GM08714 (cell line): Measurements from ENCODE around the gene ABI1.
A peak's percentile ranks its signal among the peaks of the same experiment; 100 is the strongest.
"Not testable (repeated sequence)": the region's sequence is repeated elsewhere in the genome, so short reads cannot be mapped to it uniquely, and the experiment has no call there.

Experiments used
- H3K4me3 ChIP-seq: fragments of 200-500 bp; sonication (Bioruptor generic); 2 replicates; pipeline ENCODE4 v1.5.1; 2014; ENCODE audit warnings: mild to moderate bottlenecking, low read length, inconsistent platforms
- ZNF274 ChIP-seq: IDR thresholded peaks from 2 replicates; pipeline ENCODE4 v1.6.1; 2012; ENCODE audit warnings: mild to moderate bottlenecking, low read depth, low read length

The ABI1 gene

DNA sequence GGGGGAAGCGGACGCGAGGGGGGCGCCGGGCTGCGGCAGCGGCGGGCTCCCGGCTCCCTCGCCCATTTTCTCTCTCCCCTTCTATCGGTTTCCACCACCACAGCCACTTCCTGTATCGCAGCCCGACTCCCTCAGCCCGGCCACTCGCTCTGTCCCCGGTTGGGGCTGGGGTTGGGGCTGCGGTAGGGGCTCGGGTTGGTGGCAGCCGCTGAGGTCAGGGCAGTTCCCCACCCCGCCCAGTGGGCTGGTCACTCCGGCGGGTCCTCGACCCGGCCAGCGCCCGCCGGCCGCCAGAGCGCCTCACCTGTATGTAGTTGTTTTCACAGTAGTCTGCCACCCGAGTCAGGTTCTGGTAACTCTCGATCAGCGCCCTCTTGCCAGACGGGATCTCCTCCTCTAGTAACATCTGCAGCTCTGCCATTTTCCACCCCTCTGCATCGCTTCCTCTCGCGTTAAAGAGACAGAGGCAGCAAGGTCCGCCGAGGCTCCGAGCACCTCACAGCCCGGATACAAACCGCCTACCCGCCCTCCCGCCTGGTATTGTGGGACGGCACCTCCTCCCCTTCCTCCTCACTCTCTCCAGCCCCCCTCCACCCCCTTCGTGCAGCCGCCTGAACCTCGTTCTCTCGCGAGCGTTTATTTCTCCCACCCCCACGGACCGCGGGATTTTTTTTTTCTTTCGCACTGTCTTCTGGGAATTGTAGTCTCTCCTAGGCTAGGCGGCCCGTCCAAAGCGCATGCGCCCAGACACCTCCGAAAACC is at the start of gene ABI1:
TSS of gene ABI1 (minus strand) at position 516 of the 762 bp plus-strand sequence. CDS start at position 421, 95 bp downstream.
- TF ChIP-seq ZNF274, result no peak
- peak within 1 kb of the TSS; percentile 73 for H3K4me3 ChIP-seq

DNA sequence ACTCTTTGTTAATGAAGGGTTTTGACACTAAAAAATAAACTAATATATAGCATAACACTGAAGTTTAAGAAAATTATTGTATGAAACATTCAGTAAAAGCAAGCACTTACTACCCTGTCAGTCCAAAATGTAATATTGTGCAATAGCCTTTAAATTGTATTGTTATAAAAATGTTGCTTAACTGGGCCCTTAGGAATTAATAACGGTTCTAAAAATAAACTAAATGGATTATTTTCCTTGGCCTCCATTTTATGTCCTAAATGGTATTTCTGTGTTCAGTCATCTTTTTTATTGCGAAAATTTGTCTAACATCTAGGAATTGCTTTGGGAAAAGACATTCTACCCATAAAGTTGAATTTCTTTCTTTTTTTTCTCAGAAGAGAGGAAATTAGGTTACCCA is 49.0 kb upstream of the ABI1 start:
- no peak overlapping the region for H3K4me3 ChIP-seq
- TF ChIP-seq ZNF274, result no peak

DNA sequence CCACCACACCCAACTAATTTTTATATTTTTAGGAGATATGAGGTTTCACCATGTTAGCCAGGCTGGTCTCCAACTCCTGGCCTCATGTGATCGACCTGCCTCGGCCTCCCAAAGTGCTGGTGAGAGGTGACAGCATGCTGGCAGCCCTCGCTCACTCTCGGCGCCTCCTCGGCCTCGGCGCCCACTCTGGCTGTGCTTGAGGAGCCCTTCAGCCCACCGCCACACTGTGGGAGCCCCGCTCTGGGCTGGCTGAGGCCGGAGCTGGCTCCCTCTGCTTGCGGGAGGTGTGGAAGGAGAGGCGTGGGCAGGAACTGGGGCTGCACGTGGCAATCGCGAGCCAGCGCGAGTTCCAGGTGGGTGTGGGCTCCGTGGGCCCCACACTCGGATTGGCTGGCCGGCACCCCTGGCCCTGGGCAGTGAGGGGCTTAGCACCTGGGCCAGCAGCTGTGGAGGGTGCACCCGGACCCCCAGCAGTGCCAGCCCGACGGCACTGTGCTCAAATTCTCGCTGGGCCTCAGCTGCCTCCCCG is 44.6 kb upstream of the ABI1 start:
- not testable (repeated sequence) for H3K4me3 ChIP-seq

DNA sequence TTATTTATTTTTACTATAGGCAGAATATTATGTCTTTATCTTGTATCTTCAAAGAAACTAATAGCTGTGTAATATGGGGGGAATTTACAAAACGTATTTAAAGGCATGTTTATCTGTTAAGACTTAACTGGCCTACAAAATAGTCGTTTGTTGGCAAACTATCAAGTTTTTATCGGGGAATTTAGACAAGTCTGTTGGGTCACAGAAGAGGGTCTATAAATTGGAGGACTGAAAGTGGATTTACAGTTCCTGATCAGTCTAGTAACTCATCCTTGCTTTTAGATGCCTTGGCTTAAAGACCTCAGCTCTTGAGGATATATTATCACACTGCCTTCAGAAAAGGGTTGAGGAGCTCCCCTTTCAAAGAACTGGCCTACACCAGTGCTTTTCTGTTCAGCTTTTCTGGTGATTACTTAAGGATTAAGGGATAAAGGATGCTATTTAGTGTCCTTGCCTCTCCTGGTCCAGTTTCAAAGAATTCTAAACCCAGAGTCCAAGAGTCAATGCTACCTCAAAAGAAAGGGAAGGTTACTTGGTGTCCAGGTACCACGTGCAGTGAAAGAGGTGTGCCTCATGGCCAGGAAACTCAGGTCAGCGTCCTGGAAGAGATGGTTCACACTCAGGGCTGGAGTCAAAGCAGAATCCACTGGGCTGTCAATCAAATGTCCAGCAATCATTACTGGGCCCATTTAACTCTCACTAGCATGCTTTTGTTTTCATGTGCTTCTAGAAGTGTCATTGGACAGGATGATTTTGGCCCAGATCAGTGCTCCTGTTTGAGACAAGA is 42.9 kb upstream of the ABI1 start:
- no peak overlapping the region for H3K4me3 ChIP-seq
- TF ChIP-seq ZNF274, result no peak

DNA sequence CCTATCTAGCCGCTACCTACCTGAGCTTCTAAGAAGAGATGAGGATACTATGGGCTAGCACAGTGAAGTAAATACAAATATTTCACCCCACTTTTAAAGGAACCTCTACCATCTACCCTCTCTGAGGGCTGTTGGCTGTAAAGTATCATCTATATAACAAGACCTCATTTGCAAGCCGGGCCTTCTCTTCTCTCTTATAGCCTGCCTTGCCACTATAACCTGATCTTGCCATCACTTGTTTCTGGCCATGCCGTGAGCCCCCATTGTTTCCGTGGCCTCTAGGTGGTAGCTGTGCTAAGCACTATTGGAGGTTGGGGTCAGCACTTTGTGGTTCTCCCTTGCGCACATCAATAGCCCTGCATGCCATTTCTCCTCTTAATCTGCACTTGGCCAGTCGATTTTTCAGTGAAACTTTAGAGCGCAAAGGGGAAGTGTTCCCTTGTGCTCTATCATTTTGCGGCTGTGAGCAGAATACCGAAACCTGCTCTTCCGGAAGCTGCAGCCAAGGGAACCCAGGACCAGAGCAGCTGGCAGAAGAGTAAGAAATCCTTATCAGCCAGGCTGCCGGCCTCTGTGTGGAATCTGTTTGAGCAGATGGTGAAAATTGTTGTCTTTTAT is 31.7 kb upstream of the ABI1 start:
- H3K4me3 ChIP-seq, result not testable (repeated sequence)

DNA sequence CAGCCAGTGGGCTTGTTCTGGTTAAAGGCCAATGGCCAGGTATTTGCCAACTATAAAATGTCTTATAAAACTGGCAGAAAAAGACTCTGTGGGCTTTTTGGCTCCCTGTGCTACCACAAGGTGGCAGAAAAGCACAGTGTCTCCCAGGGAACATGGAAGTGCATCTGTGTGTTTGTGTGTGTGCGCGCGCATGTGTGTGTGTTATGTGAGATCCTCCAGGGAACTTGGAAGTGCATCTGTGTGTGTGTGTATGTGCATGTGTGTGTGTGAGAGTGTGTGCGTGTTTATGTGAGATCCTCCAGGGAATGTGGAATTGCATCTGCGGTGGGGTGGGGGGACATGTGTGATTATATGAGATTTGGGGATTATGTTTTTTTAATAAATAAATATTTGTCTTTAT is 30.2 kb upstream of the ABI1 start:
- H3K4me3 ChIP-seq, result no peak overlapping the region
- TF ChIP-seq ZNF274, result no peak

DNA sequence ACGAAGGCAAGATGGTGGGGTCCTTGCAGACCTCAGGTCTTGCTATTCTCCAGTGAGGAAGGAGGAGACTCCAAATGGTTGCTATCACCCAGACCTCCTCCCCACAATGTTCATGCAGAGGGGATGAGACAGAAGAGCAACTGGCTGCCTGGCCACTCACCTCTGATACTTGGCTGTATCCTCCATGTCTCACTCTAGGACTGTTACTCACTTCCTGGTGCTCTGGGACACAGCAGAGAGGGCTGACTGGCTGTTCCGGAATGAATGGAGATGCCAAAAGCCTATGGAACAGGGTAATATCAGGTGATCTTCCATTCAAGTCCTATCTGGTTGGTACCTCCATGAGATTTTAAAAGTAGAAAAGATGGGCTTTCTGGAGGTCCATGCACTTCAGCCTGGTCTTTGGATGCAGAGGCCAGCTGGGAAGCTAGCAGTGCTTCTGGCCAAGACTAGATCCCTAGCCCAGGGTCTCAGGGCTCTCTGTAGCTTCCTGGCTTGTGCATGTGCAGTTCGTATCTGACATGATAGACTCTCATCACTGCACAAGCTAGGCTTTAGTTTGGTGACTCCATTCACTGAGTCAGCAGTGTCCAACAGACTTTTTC is 27.0 kb upstream of the ABI1 start:
- H3K4me3 ChIP-seq, result no peak overlapping the region
- TF ChIP-seq ZNF274, result no peak

DNA sequence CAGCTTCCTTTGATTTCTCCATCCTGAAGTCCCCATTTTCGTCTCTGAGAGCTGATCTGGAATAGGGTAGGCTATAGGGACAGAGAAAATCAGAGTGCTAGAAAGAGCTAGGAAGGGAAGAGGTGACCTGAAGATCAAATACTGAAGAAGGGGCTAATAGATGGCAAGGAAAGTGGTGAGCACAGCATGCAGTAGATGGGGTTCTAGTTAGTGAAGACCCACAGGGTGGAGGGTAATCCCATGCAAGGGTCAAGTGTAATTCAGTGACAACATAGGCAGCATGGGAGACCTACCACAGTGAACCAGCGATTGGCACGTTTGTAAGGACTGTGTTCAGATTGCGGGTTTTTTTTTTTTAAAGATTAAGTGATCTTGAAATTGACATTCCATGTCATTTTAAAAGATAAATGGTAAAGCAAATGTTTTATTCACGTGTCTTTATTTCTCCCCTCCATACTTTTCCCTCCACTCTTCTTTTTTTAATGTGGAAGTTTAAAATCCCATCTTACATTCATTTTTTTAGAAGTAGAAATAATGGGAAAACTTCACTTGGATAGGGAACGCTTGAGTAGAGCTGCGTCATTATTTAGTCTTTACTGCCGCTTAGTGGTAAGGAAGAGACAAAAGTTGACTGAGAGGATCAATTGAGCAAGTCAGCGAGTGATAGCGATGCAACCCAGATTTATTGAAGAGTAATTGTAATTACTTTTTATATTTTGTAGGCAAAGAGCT is 21.0 kb upstream of the ABI1 start:
- no peak for TF ChIP-seq ZNF274
- no peak overlapping the region for H3K4me3 ChIP-seq

DNA sequence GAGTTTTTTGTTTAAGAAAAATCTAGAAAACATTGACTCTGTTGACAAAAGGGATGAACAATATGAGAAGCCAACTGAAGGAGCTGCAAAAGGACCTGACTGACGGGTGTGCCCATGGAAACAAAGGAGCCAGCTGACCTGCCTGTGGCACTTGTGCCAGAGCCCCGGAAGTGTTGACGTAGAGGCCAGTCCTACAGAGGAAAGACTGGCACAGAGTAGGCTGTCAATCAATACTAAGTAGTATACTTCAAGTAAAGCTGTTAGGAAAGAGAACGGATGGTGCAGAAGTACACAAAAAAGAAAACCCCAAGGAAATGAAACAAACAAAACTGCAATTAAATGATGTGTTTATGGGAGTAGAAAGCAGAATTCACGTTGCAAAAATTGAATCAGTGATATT is 19.0 kb upstream of the ABI1 start:
- TF ChIP-seq ZNF274, result no peak
- H3K4me3 ChIP-seq, result no peak overlapping the region

DNA sequence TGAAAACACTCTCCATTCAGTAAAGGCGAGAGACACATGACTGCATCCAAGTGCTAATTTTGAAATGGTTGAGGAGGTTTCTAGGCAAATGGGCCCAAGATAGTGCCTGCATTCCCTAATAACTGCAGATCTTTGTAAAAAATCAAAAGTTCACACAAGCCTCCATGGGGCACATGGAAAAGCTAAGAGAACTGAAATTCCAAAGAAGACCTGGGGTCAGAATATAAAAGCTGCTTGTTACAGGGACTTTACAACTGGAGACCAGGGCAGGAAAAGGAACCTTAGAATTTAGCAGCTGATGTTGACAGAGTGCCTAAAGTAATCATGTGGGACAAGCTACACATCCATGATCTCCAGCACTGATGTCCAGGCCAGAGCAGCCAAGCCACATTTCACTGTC is 10.0 kb upstream of the ABI1 start:
- no peak overlapping the region for H3K4me3 ChIP-seq
- TF ChIP-seq ZNF274, result no peak

DNA sequence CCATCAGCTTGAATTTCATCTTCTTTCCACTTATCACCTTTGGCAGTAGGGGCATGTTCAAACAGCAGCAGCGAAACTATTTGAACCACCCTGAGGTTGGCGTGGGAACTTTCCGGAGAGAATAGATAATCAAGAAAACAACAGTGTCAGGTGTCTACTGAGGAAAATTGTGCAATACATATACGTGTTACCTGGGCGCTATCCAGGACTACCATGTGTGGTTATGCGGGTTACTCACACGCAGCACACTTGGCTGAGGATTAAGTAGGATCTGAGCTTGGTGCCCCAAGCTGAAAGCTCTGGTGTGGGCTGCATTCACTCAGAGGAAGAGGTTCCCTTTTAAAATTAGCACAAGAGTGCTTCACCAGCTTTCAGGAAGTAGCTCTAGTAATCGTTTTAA is 8.8 kb upstream of the ABI1 start:
- TF ChIP-seq ZNF274, result no peak
- no peak overlapping the region for H3K4me3 ChIP-seq

DNA sequence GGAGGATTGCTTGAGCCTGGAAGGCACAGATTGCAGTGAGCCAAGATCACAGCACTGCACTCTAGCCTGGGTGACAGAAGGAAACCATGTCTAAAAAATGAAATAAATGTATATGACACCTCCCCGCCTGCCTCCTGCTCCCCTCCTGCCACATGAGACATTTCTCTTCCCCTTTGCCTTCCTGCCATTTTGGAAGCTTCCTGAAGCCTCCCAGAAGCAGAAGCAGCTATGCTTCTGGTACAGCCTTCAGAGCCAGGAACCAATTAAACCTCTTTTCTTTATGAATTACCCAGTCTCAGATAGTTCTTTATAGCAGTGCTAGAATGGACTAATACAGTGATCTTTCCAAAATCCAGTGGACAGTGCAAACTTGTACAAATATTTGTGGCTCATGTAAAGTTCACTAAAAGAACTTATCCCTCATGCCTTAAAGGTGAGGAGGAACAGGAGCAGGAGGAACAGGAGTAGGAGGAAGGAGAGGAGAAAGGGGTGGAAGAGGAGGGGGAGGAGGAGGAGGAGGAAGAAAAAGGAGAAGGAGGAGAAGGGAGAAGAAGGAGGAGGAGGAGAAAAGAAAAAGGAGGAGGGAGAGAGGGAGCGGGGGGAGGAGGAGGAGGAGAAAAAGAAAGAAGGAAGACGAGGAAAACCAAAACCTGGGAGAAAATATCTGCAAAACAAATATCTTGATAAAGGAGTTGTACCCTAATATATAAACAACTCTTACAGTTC is 2.8 kb upstream of the ABI1 start:
- TF ChIP-seq ZNF274, result no peak

DNA sequence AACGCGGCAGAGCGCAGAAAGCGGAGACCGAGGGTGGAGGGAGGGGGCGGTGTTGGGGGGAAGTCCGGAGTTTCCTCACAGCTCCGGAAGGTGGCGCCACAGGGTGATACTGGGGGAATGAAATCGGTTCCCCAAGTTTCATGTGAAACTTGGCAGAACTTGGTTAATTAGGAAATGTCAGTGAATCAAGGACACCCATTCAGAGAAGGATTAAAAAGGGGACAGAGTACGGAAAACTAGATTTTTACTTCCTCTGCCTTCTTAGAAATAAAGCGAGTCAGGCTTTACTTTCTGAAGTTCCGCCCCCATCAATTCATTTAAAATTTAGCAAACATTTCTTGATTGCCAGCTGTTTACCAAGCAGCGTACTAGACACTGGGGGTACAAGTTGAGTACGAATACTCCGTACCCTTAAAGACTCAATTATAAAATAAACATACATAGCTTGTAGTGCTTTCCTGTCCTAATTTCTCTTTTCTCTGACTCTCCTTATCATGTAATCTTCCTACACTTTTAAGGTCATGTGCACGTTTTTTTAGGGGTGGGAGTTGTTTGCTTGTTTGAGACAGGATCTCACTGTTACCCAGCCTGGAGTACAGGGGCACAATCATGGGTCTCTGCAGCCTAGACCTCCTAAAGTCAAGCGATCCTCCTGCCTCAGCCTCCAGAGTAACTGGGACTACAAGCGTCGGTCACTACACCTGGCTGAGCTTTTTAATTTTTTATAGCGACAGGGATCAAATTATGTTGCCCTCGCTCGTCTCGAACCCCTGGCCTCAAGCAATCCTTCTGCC is 644 bp upstream of the ABI1 start:
- no peak for TF ChIP-seq ZNF274
- no peak overlapping the region for H3K4me3 ChIP-seq

More for the DNA sequence above, 2.8 kb upstream of the ABI1 start:
- H3K4me3 ChIP-seq, result no peak overlapping the region
